Activated CD8-positive, alpha-beta T cell treated with anti-CD3 and anti-CD28 coated beads, Interleukin-2, amount 10 ng/mL, durations not matched to agents 7 days and 5 days (primary cell): ENCODE measurements around the gene ADARB1. TPM values are rescaled to one million over a fixed set of nuclear protein-coding genes. Genes with fewer than 3 reads are reported as not detected.

Experiments used
- ATAC-seq: fragments of 150-1000 bp; cut with Tn5 transposase; one replicate; pipeline ENCODE4 v1.10.0; 2021; ENCODE audit warnings: moderate library complexity
- CTCF ChIA-PET: fragments of 350-600 bp; sonication (Branson Sonifier 250); formaldehyde crosslinking; loops from one replicate; lab custom pipeline; 2021; ENCODE audit warnings: antibody characterized with exemption; lab: Charles Lee
- POLR2A ChIA-PET: fragments of 350-600 bp; sonication (Branson Sonifier 250); formaldehyde crosslinking; loops from one replicate; lab custom pipeline; 2021; ENCODE audit warnings: antibody characterized with exemption; lab: Charles Lee
- DNase-seq: peaks from one replicate; pipeline ENCODE4 v3.0.0-alpha.2; 2020
- H3K27ac Mint-ChIP-seq: one replicate; pipeline ENCODE4 v1.8.0; 2021; ENCODE audit warnings: mild to moderate bottlenecking, mixed read lengths
- H3K27me3 Mint-ChIP-seq: one replicate; pipeline ENCODE4 v1.8.0; 2021; ENCODE audit warnings: low read depth, mixed read lengths
- H3K36me3 Mint-ChIP-seq: one replicate; pipeline ENCODE4 v1.8.0; 2021; ENCODE audit warnings: low read depth, mixed read lengths
- H3K4me1 Mint-ChIP-seq: one replicate; pipeline ENCODE4 v1.8.0; 2021; ENCODE audit warnings: low read depth, mixed read lengths
- H3K4me3 Mint-ChIP-seq: one replicate; pipeline ENCODE4 v1.8.0; 2021; ENCODE audit warnings: mild to moderate bottlenecking, mixed read lengths
- H3K9me3 Mint-ChIP-seq: one replicate; pipeline ENCODE4 v1.8.0; 2022; ENCODE audit warnings: mixed read lengths; ENCODE audit not compliant: insufficient read depth
- total RNA-seq, 2 experiments: library from RNA; stranded (reverse); gene quantifications; one replicate each; pipeline ENCODE4 v1.2.3, GENCODE V29; 2021

ADARB1 gene
- total RNA-seq, 2 experiments from 2014 or later: 52.9 to 66.2 TPM

GRCh38 chr21:45204395-45204794 lies 130.0 kb downstream of the ADARB1 start:
- POLR2A ChIA-PET: no interaction called here
- ATAC-seq (no peak), DNase-seq (no peak)
- H3K4me3 Mint-ChIP-seq: no peak overlapping the region
- CTCF ChIA-PET: no interaction called here
- peaks cover 32% of the 10 kb centered on the region for H3K4me1 Mint-ChIP-seq
- no peaks in the 10 kb centered on the region for H3K9me3 Mint-ChIP-seq
- no peaks in the 10 kb centered on the region for H3K27me3 Mint-ChIP-seq
- peaks cover 26% of the 10 kb centered on the region for H3K36me3 Mint-ChIP-seq
- no peak overlapping the region for H3K27ac Mint-ChIP-seq

- Mint-ChIP-seq H3K27ac (peak overlapping the region; percentile 26), H3K4me3 (no peak overlapping the region), H3K9me3 (no peaks in the 10 kb centered on the region), H3K4me1 (peaks cover 28% of the 10 kb centered on the region), H3K36me3 (peaks cover 39% of the 10 kb centered on the region), H3K27me3 (no peaks in the 10 kb centered on the region)
- ATAC-seq (no peak), DNase-seq (no peak)
- ChIA-PET POLR2A (no interaction called here), CTCF (interaction anchor here (1.2 to 2.3 kb wide), 3 partner anchors 20 to 82 kb away, joined by 3 to 6 read pairs (median 5); no protein-coding TSS in a partner anchor)
These were observed 133.7 kb downstream of the ADARB1 start for GRCh38 chr21:45207839-45208626.

GRCh38 chr21:45208627-45208951 lies 134.2 kb downstream of the ADARB1 start:
- no peak for DNase-seq
- no peak for ATAC-seq
- H3K36me3 Mint-ChIP-seq: peaks cover 41% of the 10 kb centered on the region
- H3K27ac Mint-ChIP-seq: peak overlapping the region; percentile 7
- H3K9me3 Mint-ChIP-seq: no peaks in the 10 kb centered on the region
- H3K4me1 Mint-ChIP-seq: peaks cover 26% of the 10 kb centered on the region
- no peaks in the 10 kb centered on the region for H3K27me3 Mint-ChIP-seq
- POLR2A ChIA-PET: no interaction called here
- no peak overlapping the region for H3K4me3 Mint-ChIP-seq
- CTCF ChIA-PET: interaction anchor here (1.7 kb wide), 1 partner anchor 20 kb away, joined by 5 read pairs; no protein-coding TSS in a partner anchor

GRCh38 chr21:45209046-45209445 lies 134.7 kb downstream of the ADARB1 start:
- DNase-seq (no peak), ATAC-seq (no peak)
- POLR2A ChIA-PET: no interaction called here
- no peaks in the 10 kb centered on the region for H3K9me3 Mint-ChIP-seq
- no peak overlapping the region for H3K4me3 Mint-ChIP-seq
- H3K27ac Mint-ChIP-seq: no peak overlapping the region
- peaks cover 42% of the 10 kb centered on the region for H3K36me3 Mint-ChIP-seq
- no peaks in the 10 kb centered on the region for H3K27me3 Mint-ChIP-seq
- peaks cover 26% of the 10 kb centered on the region for H3K4me1 Mint-ChIP-seq
- CTCF ChIA-PET: no interaction called here

- peaks cover 43% of the 10 kb centered on the region for H3K36me3 Mint-ChIP-seq
- ChIA-PET CTCF (no interaction called here), POLR2A (no interaction called here)
- H3K27me3 Mint-ChIP-seq: no peaks in the 10 kb centered on the region
- no peak for DNase-seq
- H3K4me1 Mint-ChIP-seq: peaks cover 26% of the 10 kb centered on the region
- no peaks in the 10 kb centered on the region for H3K9me3 Mint-ChIP-seq
- no peak overlapping the region for H3K4me3 Mint-ChIP-seq
- H3K27ac Mint-ChIP-seq: no peak overlapping the region
- no peak for ATAC-seq
These were observed 135.4 kb downstream of the ADARB1 start for GRCh38 chr21:45209685-45210284.

- no peak for ATAC-seq
- ChIA-PET POLR2A (no interaction called here), CTCF (no interaction called here)
- Mint-ChIP-seq H3K36me3 (peaks cover 45% of the 10 kb centered on the region), H3K27me3 (no peaks in the 10 kb centered on the region), H3K4me1 (peaks cover 26% of the 10 kb centered on the region), H3K27ac (no peak overlapping the region), H3K9me3 (no peaks in the 10 kb centered on the region), H3K4me3 (no peak overlapping the region)
- no peak for DNase-seq
These were observed 136.1 kb downstream of the ADARB1 start for GRCh38 chr21:45210461-45210983.

GRCh38 chr21:45211661-45212060 lies 137.3 kb downstream of the ADARB1 start:
- Mint-ChIP-seq H3K27ac (no peak overlapping the region), H3K4me1 (peaks cover 26% of the 10 kb centered on the region), H3K9me3 (no peaks in the 10 kb centered on the region), H3K27me3 (no peaks in the 10 kb centered on the region), H3K36me3 (peaks cover 47% of the 10 kb centered on the region), H3K4me3 (no peak overlapping the region)
- ATAC-seq (no peak), DNase-seq (no peak)
- POLR2A ChIA-PET: no interaction called here
- CTCF ChIA-PET: no interaction called here

GRCh38 chr21:45213392-45213791 lies 139.0 kb downstream of the ADARB1 start:
- ATAC-seq: no peak
- POLR2A ChIA-PET: no interaction called here
- Mint-ChIP-seq H3K36me3 (peaks cover 56% of the 10 kb centered on the region), H3K27ac (no peak overlapping the region), H3K4me3 (no peak overlapping the region), H3K27me3 (no peaks in the 10 kb centered on the region), H3K4me1 (peaks cover 13% of the 10 kb centered on the region), H3K9me3 (no peaks in the 10 kb centered on the region)
- no peak for DNase-seq
- CTCF ChIA-PET: no interaction called here

- CTCF ChIA-PET: interaction anchor here (1.1 kb wide), 1 partner anchor 94 kb away, joined by 3 read pairs; no protein-coding TSS in a partner anchor
- no peaks in the 10 kb centered on the region for H3K27me3 Mint-ChIP-seq
- POLR2A ChIA-PET: no interaction called here
- H3K4me1 Mint-ChIP-seq: peaks cover 2% of the 10 kb centered on the region
- DNase-seq: no peak
- no peaks in the 10 kb centered on the region for H3K9me3 Mint-ChIP-seq
- no peak for ATAC-seq
- H3K27ac Mint-ChIP-seq: no peak overlapping the region
- H3K36me3 Mint-ChIP-seq: peaks cover 46% of the 10 kb centered on the region
- no peak overlapping the region for H3K4me3 Mint-ChIP-seq
These were observed 140.8 kb downstream of the ADARB1 start for GRCh38 chr21:45215213-45215612.

GRCh38 chr21:45217010-45217409 lies 142.6 kb downstream of the ADARB1 start:
- Mint-ChIP-seq H3K27ac (no peak overlapping the region), H3K36me3 (peaks cover 48% of the 10 kb centered on the region), H3K4me1 (peaks cover 2% of the 10 kb centered on the region), H3K27me3 (no peaks in the 10 kb centered on the region), H3K9me3 (no peaks in the 10 kb centered on the region), H3K4me3 (no peak overlapping the region)
- no peak for DNase-seq
- ChIA-PET POLR2A (no interaction called here), CTCF (interaction anchor here (1.2 kb wide), 1 partner anchor 77 kb away, joined by 4 read pairs; no protein-coding TSS in a partner anchor)
- no peak for ATAC-seq

- CTCF ChIA-PET: no interaction called here
- H3K4me1 Mint-ChIP-seq: peaks cover 5% of the 10 kb centered on the region
- DNase-seq (no peak), ATAC-seq (no peak)
- no peaks in the 10 kb centered on the region for H3K27me3 Mint-ChIP-seq
- H3K9me3 Mint-ChIP-seq: no peaks in the 10 kb centered on the region
- H3K4me3 Mint-ChIP-seq: no peak overlapping the region
- POLR2A ChIA-PET: no interaction called here
- peaks cover 50% of the 10 kb centered on the region for H3K36me3 Mint-ChIP-seq
- H3K27ac Mint-ChIP-seq: no peak overlapping the region
These were observed 145.1 kb downstream of the ADARB1 start for GRCh38 chr21:45219517-45219916.

- Mint-ChIP-seq H3K9me3 (no peaks in the 10 kb centered on the region), H3K36me3 (peaks cover 44% of the 10 kb centered on the region), H3K4me3 (no peak overlapping the region), H3K27ac (no peak overlapping the region), H3K27me3 (no peaks in the 10 kb centered on the region), H3K4me1 (peaks cover 8% of the 10 kb centered on the region)
- POLR2A ChIA-PET: no interaction called here
- ATAC-seq (no peak), DNase-seq (no peak)
- CTCF ChIA-PET: no interaction called here
These were observed 145.7 kb downstream of the ADARB1 start for GRCh38 chr21:45220071-45220481.
